SH-SY5Y (cell line): ENCODE results near the gene DHDH.

ENCODE experiments used
- GATA2 ChIP-seq: IDR thresholded peaks from 2 replicates; pipeline ENCODE4 v1.6.1; 2011; ENCODE audit warnings: mild to moderate bottlenecking, low read depth, low read length
- GATA3 ChIP-seq: IDR thresholded peaks from 2 replicates; pipeline ENCODE4 v1.6.1; 2011; ENCODE audit warnings: low read depth, mild to moderate bottlenecking, low read length, moderate library complexity

The DHDH gene

DNA sequence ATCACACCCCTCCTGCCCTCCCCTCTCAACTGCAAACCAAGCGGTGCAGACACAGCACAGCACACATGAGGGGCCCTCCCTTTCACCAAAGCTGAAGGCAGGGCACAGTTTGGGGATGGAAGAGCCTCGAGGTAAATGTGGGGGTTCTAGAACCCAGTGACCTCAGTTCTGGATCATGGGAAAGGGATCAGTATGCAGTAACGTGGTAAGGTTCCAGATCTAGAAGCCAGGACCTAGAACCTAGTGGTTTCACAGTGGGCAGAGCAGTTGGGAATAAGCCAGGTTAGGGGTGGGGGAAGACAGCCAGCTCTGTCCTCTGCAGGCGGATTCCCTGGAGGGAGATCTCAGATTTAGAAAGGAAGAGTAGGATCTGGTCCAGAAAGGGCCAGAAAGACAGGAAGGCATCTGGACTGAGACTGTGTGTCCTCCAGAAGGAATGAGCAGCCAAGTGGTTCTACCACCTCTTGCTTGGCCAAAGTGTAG is 34.7 kb downstream of the DHDH start:
- TF ChIP-seq GATA2 (no peak), GATA3 (no peak)

GRCh38 chr19:48968813-48969218 is 35.3 kb downstream of the DHDH start:
- TF ChIP-seq GATA3 (no peak), GATA2 (no peak)

- TF ChIP-seq GATA2 (no peak), GATA3 (no peak)
These were observed 36.0 kb downstream of the DHDH start for GRCh38 chr19:48969276-48970138.

DNA sequence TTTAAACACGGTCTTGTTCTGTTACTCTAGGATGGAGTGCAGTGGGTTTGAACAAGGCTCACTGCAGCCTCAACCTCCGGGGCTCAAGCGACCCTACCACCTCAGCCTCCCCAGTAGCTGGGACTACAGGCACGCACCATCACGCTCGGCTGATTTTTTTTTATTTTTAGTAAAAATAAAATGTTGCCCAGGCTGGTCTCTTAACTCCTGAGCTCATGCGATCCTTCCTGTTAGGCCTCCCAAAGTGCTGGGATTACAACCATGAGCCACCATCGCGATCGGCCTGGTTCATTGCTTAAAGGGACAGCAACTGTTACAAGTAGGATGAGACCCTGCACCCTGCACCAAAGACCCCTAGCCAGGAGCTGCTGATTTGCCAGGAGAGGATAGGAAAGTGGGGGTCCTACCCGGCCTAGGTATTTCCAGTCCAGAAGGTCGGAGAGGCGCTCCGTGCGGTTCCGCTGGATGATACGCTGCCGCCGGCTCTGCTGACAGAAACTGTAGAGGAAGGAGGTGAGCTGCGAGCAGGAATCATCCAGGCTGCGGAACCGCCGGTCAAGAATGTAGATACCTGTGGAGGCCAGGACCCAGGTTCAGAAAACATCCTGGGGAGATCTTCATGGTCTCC is 36.8 kb downstream of the DHDH start:
- no peak for TF ChIP-seq GATA2
- no peak for TF ChIP-seq GATA3

DNA sequence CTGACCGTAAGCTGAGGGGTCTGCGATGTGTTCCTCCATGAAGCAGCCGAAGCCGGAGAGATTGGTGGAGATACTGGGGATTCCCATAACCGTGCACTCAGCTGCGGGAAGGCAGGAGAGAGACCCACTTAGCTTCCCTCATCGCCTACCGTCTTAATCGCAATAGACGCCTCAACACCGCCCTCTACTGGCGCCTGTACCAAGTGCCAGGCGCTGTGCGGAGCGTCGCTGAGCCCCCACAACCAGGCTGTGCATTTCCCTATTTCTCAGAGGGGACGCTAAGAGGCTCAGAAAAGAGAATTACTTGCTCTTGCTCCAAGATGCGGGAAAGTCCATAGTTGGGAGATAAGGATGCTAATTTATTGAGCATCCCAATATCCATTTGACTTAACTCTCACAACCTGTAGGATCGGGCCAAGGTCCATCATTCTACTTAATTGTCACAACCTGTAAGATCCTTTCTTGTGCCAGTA is 37.5 kb downstream of the DHDH start:
- TF ChIP-seq GATA2 (peak; percentile 38; the same call in 1 of the 2 replicates), GATA3 (no peak)

- TF ChIP-seq GATA2 (no peak), GATA3 (no peak)
These were observed 42.7 kb downstream of the DHDH start for GRCh38 chr19:48975947-48976847.

DNA sequence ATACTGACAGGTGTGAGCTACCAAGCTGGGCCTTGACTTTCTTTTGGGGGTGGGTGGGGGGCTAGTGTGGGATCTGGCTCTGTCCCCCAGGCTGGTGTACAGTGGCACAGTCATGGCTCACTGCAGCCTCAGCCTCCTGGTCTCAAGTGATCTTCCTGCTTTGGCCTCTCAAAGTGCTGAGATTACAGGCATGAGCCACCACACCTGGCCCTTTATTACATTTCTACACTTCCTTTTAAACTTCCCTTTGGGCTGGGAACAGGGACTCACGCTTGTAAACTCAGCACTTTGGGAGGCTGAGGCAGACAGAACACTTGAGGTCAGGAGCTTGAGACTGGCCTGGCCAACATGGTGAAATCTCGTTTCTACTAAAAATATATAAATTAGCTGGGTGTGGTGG is 43.6 kb downstream of the DHDH start:
- no peak for TF ChIP-seq GATA2
- no peak for TF ChIP-seq GATA3

- TF ChIP-seq GATA3, result no peak
These were observed 48.8 kb downstream of the DHDH start for GRCh38 chr19:48982280-48982679.

GRCh38 chr19:48985711-48986110 is 52.2 kb downstream of the DHDH start:
- TF ChIP-seq GATA2 (no peak), GATA3 (no peak)

DNA sequence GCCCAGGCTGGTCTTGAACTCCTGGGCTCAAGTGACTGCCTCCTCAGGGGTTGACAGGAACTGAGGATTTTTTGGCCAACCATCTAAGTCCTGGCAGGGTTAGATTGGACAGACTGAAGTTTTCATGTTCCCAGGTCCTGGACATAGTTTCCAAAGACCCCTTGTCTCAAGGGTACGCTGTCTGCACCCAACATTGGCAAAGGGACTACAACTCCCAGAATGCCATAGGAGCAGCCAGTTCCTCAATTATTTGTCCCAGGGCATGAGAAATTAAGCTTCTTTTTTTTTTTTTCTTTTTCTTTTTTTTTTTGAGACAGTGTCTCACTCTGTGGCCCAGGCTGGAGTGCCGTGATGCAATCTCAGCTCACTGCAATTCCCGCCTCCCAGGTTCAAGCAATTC is 52.7 kb downstream of the DHDH start:
- TF ChIP-seq GATA2 (no peak), GATA3 (no peak)

- TF ChIP-seq GATA2, result no peak
- no peak for TF ChIP-seq GATA3
These were observed 53.8 kb downstream of the DHDH start for GRCh38 chr19:48987323-48987722.

GRCh38 chr19:48988286-48988685 is 54.8 kb downstream of the DHDH start:
- no peak for TF ChIP-seq GATA3
- no peak for TF ChIP-seq GATA2

- TF ChIP-seq GATA2 (no peak), GATA3 (no peak)
These were observed 55.4 kb downstream of the DHDH start for GRCh38 chr19:48988860-48989259.
